Large intestine (tissue), 12 donors: ENCODE measurements around the gene CDH2. TPM values are rescaled to one million over a fixed set of nuclear protein-coding genes. Genes with fewer than 3 reads are reported as not detected.

Source experiments
- DNase-seq, 2 donors: peaks; one replicate each; pipeline versions ENCODE4 v3.0.0 to v3.0.0-alpha.2; 2013
- H3K27ac ChIP-seq: one replicate; pipeline ENCODE4 v1.5.1; 2013; ENCODE audit warnings: low read length
- H3K27me3 ChIP-seq: 2 replicates; pipeline ENCODE4 v1.6.1; 2013; ENCODE audit warnings: low read length; ENCODE audit not compliant: control insufficient read depth, insufficient read depth
- H3K36me3 ChIP-seq: 2 replicates; pipeline ENCODE4 v1.6.1; 2013; ENCODE audit warnings: low read length; ENCODE audit not compliant: control insufficient read depth, insufficient read depth
- H3K4me1 ChIP-seq: one replicate; pipeline ENCODE4 v1.6.1; 2013; ENCODE audit warnings: low read length; ENCODE audit not compliant: control insufficient read depth, insufficient read depth
- H3K4me3 ChIP-seq: one replicate; pipeline ENCODE4 v1.5.1; 2013; ENCODE audit warnings: low read length
- H3K9me3 ChIP-seq: one replicate; pipeline ENCODE4 v1.6.1; 2013; ENCODE audit warnings: mild to moderate bottlenecking, low read depth, low read length, moderate library complexity; ENCODE audit not compliant: control insufficient read depth
- WGBS: methylation state at CpG from one replicate; pipeline ENCODE4 v1.1.5; 2013; ENCODE audit warnings: low lambda C conversion rate; ENCODE audit not compliant: insufficient coverage; 5-methylcytosine and 5-hydroxymethylcytosine counted together
- long read RNA-seq, 11 donors: transcript quantifications; one replicate each; lab custom pipeline, GENCODE V29; 2026
- polyA plus RNA-seq: library from polyadenylated mRNA; unstranded; fragments of 120-200 nt; gene quantifications from one replicate; pipeline ENCODE4 v1.2.1, GENCODE V29; 2013

CDH2 gene
- 14.2 TPM for polyA plus RNA-seq
- long read RNA-seq, donor 1, full-length matches to known transcripts, result 1 of 1 reads
- long read RNA-seq, donor 1, partial matches to known transcripts, result 0 of 1 reads
- long read RNA-seq, donor 1, other reads (novel, unspliced or antisense), result 0 of 1 reads
- long read RNA-seq, donor 2, full-length matches to known transcripts, result 1 of 1 reads
- long read RNA-seq, donor 2, partial matches to known transcripts, result 0 of 1 reads
- long read RNA-seq, donor 2, other reads (novel, unspliced or antisense), result 0 of 1 reads
- long read RNA-seq, donor 3, result 0 reads
- long read RNA-seq, donor 4, result 0 reads
- long read RNA-seq, donor 5, full-length matches to known transcripts, result 6 of 6 reads
- long read RNA-seq, donor 5, partial matches to known transcripts, result 0 of 6 reads
- long read RNA-seq, donor 5, other reads (novel, unspliced or antisense), result 0 of 6 reads
- long read RNA-seq, donor 6, full-length matches to known transcripts, result 1 of 1 reads
- long read RNA-seq, donor 6, partial matches to known transcripts, result 0 of 1 reads
- long read RNA-seq, donor 6, other reads (novel, unspliced or antisense), result 0 of 1 reads
- long read RNA-seq, donor 7, full-length matches to known transcripts, result 1 of 1 reads
- long read RNA-seq, donor 7, partial matches to known transcripts, result 0 of 1 reads
- long read RNA-seq, donor 7, other reads (novel, unspliced or antisense), result 0 of 1 reads
- long read RNA-seq, donor 8, full-length matches to known transcripts, result 1 of 1 reads
- long read RNA-seq, donor 8, partial matches to known transcripts, result 0 of 1 reads
- long read RNA-seq, donor 8, other reads (novel, unspliced or antisense), result 0 of 1 reads
- long read RNA-seq, donor 9, full-length matches to known transcripts, result 1 of 1 reads
- long read RNA-seq, donor 9, partial matches to known transcripts, result 0 of 1 reads
- long read RNA-seq, donor 9, other reads (novel, unspliced or antisense), result 0 of 1 reads
- long read RNA-seq, donor 10, full-length matches to known transcripts, result 3 of 14 reads
- long read RNA-seq, donor 10, partial matches to known transcripts, result 11 of 14 reads
- long read RNA-seq, donor 10, other reads (novel, unspliced or antisense), result 0 of 14 reads
- long read RNA-seq, donor 11, full-length matches to known transcripts, result 1 of 1 reads
- long read RNA-seq, donor 11, partial matches to known transcripts, result 0 of 1 reads
- long read RNA-seq, donor 11, other reads (novel, unspliced or antisense), result 0 of 1 reads

DNA sequence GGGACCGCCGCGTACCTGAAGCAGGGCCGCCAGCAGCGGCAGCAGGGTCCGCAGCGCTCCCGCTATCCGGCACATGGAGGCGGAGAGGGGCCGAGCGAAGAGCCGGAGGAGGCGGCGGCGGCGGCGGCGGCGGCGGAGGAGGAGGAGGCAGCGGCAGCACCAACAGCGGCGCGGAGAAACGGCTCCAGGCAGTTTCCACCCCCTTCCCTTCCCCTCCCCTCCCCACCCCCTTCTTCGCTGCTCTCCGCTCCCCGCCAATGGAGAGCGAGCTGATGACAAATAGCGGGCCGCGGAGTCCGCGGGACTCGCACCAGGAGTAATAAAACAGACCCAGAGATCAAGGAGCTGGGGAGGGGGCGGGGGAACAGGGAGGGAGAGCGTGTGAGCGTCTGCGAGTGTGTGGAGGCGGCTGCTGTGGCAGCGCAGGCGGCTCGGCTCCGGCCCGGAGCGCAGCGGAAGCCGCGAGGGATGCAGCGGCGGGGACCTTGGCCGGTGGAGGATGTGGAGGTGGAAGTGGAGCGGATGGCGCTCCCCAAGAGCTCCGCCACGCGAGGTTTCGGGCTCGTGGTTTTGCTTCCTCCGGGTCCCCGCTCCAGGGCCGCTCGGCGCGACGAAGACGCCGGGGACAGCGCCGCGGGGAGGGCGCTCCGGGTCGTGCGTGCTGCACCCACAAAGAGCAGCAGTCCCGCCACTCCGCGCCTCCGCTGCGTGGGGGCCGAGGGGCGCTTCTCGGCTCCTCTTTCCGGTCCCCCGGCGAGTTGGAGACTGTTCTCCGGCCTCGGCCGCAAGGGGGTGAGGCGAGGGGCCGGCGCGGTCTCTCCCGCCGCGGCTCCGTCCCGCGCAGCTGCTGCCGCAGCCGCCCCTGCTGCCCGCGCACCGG, at the start of gene CDH2:
CDH2 (minus strand) TSS at position 183 of the 880 bp plus-strand sequence; CDS start at position 75, 108 bp downstream.
- Histone ChIP-seq H3K9me3 (peaks cover 5% of the 10 kb centered on the region), H3K36me3 (no peaks in the 10 kb centered on the region), H3K27me3 (peaks cover 32% of the 10 kb centered on the region), H3K27ac (peak within 1 kb of the TSS; percentile 41), H3K4me1 (peaks cover 7% of the 10 kb centered on the region), H3K4me3 (peak within 1 kb of the TSS; percentile 53)
- no CpG with 5 or more reads among the region's 105 CpGs for WGBS
- peak; percentile 45 to 68 for DNase-seq

DNA sequence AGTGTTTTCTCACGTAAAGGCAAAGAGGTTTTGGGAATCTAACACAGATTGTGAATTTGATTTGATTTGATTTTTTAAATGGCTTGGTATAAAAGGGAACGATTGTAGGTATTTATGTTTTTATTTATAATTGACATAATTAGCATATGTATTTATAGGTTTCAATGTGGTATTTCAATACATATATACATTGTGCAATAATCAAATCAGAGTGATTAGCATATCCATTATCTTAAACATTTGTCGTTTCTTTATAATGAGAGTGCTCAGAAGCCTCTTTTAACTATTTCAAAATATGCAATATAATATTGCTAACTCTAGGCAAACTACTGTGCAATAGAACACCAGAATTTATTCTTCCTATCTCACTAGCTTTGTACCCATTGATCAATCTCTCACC, 35.1 kb upstream of the CDH2 start:
- Histone ChIP-seq H3K27me3 (no peaks in the 10 kb centered on the region), H3K36me3 (no peaks in the 10 kb centered on the region), H3K4me1 (no peaks in the 10 kb centered on the region), H3K9me3 (no peaks in the 10 kb centered on the region), H3K4me3 (no peak overlapping the region), H3K27ac (no peak overlapping the region)
- no peak for DNase-seq
- WGBS, result 94% methylated on average over 2 of the region's 3 CpGs

DNA sequence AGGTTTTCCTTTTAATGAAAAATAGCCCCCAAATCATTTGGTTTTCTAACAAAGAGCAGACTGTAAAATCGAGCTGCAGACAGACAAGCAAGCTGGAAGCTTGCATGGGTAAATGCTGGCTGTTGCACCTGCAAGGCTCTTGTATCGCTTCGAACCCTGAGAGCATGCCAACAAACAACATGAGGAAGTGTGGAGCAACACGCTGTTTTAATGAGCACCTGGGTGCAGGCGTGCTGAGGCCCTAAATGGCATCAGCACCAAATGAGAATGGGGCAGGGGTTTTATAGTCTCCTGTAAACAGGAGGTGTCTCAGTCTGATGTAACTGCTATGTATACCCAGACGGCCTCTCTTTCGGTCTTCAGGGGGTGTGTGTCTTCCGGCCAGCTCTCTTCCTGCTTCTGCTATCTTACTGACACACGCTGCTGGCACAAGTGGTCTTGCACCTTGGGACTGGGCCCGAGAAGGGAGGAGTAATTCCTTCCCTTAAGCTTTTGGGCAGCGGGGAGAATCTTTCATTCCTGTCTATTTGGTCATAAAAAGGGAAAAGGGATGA, 31.9 kb upstream of the CDH2 start:
- Histone ChIP-seq H3K4me3 (no peak overlapping the region), H3K36me3 (no peaks in the 10 kb centered on the region), H3K27ac (no peak overlapping the region), H3K27me3 (no peaks in the 10 kb centered on the region), H3K9me3 (no peaks in the 10 kb centered on the region), H3K4me1 (no peaks in the 10 kb centered on the region)
- no CpG with 5 or more reads among the region's 11 CpGs for WGBS
- DNase-seq, result no peak

DNA sequence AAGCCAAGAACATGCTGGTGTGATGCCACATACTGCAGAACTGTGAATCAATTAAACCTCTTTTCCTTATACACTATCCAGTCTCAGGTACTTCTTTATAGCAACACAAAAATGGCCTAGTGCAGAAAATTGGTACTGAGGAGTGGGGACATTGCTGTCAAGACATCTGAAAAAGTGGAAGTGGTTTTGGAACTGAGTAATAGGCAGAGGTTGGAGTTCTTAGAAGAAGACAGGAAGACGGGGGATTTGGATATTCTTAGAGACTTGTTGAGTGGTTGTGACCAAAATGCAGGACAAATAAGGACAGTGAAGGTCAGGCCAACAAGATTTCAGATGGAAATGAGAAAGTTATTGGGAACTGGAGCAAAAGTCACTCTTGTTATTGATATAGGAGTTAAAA, 31.3 kb upstream of the CDH2 start:
- no peaks in the 10 kb centered on the region for H3K4me1 ChIP-seq
- H3K4me3 ChIP-seq, result no peak overlapping the region
- no peaks in the 10 kb centered on the region for H3K27me3 ChIP-seq
- no peaks in the 10 kb centered on the region for H3K36me3 ChIP-seq
- no CpG with 5 or more reads among the region's 1 CpG for WGBS
- no peak for DNase-seq
- H3K27ac ChIP-seq, result no peak overlapping the region
- H3K9me3 ChIP-seq, result no peaks in the 10 kb centered on the region

GRCh38 chr18:28204154-28204553, 27.2 kb upstream of the CDH2 start:
- H3K27me3 ChIP-seq, result no peaks in the 10 kb centered on the region
- no peaks in the 10 kb centered on the region for H3K9me3 ChIP-seq
- no peaks in the 10 kb centered on the region for H3K4me1 ChIP-seq
- no peaks in the 10 kb centered on the region for H3K36me3 ChIP-seq
- H3K27ac ChIP-seq, result no peak overlapping the region
- WGBS, result 100% methylated on average over 1 of the region's 1 CpG
- DNase-seq, result no peak
- H3K4me3 ChIP-seq, result no peak overlapping the region

- no peaks in the 10 kb centered on the region for H3K4me1 ChIP-seq
- no peaks in the 10 kb centered on the region for H3K9me3 ChIP-seq
- DNase-seq, result no peak
- H3K4me3 ChIP-seq, result no peak overlapping the region
- H3K36me3 ChIP-seq, result no peaks in the 10 kb centered on the region
- H3K27me3 ChIP-seq, result no peaks in the 10 kb centered on the region
- WGBS, result no CpG with 5 or more reads among the region's 4 CpGs
- H3K27ac ChIP-seq, result no peak overlapping the region
Observed at GRCh38 chr18:28201056-28201455, 24.1 kb upstream of the CDH2 start.

GRCh38 chr18:28198620-28199019, 21.7 kb upstream of the CDH2 start:
- H3K27ac ChIP-seq, result no peak overlapping the region
- WGBS, result 100% methylated on average over 1 of the region's 5 CpGs
- no peaks in the 10 kb centered on the region for H3K27me3 ChIP-seq

GRCh38 chr18:28193177-28193778, 16.3 kb upstream of the CDH2 start:
- Histone ChIP-seq H3K4me3 (no peak overlapping the region), H3K27ac (no peak overlapping the region), H3K9me3 (no peaks in the 10 kb centered on the region), H3K27me3 (no peaks in the 10 kb centered on the region), H3K36me3 (no peaks in the 10 kb centered on the region), H3K4me1 (no peaks in the 10 kb centered on the region)
- DNase-seq, result no peak
- 75% methylated on average over 2 of the region's 6 CpGs for WGBS

More at GRCh38 chr18:28198620-28199019, 21.7 kb upstream of the CDH2 start:
- no peaks in the 10 kb centered on the region for H3K36me3 ChIP-seq
- H3K4me3 ChIP-seq, result no peak overlapping the region
- no peaks in the 10 kb centered on the region for H3K9me3 ChIP-seq
- no peak for DNase-seq
- H3K4me1 ChIP-seq, result no peaks in the 10 kb centered on the region
